GM18499 (cell line): Measurements from ENCODE around the gene ASB10.

Experiments
- ATAC-seq: cut with Tn5 transposase; IDR thresholded peaks from one replicate; pipeline ENCODE4 v1.9.1; 2021; ENCODE audit warnings: moderate number of reproducible peaks; ENCODE audit not compliant: insufficient read depth, unreplicated experiment

Gene ASB10

DNA sequence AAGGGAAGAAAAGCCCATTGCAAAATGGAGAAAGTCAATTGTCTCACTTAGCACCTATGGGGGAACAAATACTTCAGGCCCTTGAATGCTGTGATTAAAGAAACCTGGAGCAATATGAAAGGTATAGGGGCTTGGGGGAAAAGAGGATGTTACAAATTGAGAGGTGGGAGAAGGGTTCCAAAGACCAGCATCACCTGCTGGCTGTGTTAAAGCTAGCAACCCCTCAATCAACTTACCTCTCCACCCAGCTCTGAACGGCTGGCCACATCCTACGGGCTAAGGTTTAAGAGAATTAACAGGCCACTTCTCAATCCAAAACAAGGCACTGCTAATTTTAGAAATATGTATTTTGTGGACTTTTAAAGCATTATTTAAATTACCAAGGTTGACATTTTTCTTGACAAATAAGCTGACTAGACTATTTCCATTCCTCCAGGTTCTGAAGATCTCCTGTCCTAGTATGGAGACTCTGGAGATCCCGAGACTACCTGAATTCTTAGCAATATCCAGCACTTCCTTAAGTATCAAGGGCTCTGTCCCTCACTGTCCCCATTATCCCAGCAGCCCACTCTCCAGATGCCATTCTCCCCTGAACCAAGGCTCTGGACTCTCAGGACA lies 24.2 kb upstream of the ASB10 start:
- ATAC-seq, result no peak

DNA sequence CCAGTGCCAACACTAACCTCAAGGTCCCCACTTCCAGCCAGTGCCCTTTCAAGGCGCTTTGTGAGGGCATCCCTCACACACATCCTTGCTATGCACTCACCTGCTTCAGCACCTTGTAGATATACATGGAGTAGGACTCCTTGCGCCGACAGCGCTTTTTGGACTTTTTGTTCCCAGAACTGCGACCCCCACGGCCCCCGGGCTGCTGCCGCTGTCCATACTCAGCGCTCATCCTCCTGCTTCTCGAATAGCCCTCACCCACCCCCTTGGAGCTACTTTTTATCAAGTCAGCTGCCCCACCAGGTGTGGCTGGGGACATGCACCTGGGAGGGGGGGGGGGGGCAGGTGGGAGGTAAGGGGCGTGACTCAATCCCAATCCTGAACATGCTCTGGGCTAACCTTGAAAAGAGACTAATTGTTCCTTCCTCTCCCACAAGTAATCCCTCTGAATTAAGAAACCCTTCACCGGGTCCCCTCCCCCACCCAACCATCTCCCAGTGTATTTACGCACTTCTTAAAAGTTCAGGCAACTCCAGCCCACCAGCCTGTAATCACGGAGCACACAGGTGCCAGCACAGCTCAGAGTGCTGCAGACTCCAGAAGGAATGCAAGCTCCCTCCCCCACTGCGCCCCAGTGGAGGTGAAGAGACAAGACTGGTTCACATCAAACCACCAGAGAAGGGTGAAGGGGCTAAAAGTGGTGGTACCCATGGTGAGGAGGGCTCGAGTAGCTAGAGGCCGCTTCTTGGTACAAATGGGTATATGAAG lies 23.2 kb upstream of the ASB10 start, which contains the start of gene H2BK1:
H2BK1 (minus strand) TSS at position 402 of the 768 bp plus-strand sequence; CDS start at position 232, 170 bp downstream.
- ATAC-seq, result no peak

DNA sequence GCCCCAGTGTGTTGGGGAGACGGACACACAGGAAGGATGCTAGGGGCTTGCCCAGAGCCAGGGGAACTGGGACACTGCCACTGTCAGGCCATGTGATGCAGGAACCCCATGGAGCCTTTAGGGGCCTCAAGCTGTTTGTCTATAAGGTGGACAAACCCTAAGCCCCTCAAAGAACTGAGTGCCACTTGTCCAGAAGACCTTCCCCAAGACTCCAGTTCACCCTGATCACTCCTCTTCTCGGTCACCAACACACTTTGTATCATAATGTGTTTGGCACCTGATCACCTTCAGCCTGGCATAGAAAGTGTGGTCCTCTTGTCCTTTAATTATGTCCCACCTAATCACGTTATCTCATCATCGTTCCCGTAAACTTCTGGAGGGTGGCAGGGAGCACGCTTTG lies 22.5 kb upstream of the ASB10 start:
- no peak for ATAC-seq

DNA sequence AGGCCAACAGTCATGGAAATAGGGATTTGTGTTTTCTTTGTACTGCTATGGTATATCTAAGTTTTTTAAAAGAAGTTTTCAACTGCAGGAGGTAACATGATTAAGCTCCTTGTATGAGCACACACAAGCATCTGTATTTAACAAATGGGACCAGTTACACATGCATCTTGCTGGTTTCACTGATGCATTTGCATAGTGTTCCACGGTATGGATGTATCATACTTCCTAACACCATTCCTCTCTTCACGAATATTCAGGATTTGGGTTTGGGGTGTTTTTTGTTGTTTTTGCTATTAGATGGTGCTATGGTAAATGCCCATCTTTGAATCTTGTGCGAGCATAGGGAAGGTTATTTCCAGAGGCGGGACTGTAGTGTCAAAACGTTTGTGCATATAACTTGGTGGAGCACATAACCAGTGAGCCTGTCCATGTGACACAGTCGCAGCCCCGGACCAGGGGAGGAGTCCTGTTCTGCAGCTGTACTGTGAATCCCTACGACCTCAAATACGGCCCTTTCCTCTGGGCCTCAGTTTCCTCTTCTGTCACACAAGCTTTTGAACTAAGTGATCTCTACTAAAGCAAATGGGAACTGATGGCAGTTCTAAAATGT lies 21.3 kb upstream of the ASB10 start:
- ATAC-seq, result no peak

DNA sequence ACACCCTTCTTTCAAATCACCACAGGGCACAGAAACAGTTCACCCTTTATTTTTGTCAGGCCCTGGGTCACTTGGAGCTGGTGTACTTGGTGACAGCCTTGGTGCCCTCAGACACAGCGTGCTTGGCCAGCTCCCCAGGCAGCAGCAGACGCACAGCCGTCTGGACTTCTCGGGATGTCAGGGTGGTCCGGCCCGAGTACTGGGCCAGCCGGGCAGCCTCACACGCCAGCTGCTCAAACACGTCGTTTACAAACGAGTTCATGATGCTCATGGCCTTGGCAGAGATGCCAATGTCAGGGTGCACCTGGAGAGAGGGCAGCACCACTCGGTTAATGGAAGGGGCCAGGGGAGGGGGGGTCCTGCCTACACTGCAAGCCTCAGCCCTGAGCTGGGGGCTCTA lies 20.8 kb upstream of the ASB10 start:
- ATAC-seq, result no peak

DNA sequence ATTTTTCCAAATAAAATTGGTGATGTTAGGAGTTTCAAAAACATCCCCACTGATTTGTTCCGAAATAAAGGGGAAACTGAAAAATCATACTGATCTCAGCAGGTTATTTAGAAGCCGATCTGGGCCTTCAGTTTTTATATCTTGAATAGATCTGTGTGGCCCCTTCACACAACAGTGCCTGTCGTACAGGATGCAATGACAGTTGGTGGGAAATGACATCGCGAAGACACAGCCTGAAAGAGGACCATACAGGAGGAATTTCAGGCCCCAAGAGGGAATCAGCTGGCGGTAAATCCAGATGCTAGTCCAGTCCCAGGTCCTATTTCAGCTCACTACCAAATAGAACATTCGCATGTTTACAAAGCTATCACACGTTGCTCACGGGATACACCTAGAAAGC lies 20.3 kb upstream of the ASB10 start:
- no peak for ATAC-seq

DNA sequence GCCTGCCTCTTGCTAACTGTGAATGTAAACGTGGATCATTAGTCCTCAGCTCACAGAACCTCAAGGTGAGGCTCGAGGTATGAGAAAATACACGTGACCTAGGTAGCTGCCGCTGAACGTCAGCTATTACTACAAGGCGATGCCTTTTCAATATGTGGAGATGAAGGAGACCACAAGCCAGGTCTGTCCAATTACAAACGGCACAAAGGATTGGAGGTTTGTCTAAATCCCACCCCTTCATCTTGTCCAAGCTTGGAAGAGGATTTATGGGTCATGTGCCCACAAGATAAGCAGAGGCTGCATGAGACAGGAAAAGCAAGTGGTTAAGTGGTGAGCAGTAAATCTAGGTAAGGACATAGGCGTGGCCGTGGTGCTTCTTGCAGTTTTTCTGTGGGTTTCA lies 19.9 kb upstream of the ASB10 start:
- ATAC-seq, result no peak

DNA sequence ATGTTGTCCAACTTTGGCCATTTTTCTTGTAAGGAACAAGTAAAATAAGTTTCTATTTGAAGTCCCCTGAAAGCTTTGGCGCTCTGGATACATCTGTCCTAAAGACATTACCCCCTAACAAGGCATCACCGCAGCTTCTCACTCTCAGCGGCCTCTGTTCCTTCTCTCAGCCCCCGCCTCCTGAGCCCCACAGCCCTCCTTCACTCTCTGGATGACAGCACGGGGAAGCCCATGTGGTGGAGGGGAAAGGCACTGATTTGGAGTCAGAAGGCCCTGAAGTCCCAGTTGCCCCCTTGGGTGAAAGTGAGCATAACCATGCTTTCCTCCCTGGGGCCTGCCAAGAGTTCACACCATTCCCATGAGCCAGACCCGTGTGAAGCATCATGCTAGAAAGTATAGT lies 18.7 kb upstream of the ASB10 start:
- no peak for ATAC-seq

DNA sequence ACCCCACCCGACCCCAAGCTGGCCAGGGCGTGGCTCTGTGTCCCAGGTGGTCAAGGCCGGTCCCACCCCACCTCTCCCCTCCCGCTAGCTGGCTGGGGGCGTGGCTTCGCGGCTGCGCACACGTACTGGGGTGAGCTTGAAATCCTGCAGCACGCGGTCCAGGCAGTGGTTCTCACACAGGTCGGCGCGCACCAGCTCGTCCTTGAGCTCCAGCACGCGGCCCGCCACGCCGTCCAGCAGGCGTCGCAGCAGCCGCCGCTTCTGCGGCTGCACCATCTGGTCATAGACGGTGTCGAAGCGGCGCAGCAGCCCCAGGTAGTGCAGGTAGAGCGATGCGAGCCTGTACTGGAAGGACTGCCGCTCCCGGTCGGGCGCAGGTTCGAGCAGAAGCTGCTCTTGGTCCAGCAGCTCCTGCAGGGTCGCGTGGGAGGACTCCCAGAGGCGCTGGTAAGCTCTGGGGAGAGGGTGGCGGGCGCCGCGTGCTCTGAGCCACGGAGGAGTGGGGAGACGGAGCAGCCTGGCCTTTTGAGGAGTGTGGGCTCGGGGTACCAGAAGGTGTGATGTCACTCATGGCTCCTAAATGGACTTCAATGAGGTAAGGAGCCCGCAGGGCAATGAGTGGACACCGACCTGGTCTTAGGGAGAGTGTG lies 17.5 kb upstream of the ASB10 start:
- no peak for ATAC-seq

DNA sequence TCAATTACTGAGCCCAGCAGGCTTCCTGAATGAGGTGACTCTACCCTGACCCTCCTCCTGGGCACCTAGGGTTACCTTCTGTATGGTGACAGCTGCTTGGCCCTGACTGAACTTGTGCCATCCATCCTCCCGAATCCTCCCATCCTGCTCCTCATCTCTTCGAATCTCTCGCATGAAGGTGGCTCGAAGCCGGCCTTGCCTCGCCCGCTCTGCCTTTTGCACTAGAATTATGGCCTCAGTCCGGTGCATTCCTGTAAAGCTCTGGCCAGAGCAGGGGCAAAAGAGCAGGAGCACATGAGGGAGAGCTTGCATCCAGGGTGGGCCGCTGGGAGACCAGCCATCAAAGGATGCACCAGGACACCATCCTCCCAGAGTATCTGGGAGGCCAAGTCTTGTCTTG lies 15.8 kb upstream of the ASB10 start:
- ATAC-seq, result no peak

DNA sequence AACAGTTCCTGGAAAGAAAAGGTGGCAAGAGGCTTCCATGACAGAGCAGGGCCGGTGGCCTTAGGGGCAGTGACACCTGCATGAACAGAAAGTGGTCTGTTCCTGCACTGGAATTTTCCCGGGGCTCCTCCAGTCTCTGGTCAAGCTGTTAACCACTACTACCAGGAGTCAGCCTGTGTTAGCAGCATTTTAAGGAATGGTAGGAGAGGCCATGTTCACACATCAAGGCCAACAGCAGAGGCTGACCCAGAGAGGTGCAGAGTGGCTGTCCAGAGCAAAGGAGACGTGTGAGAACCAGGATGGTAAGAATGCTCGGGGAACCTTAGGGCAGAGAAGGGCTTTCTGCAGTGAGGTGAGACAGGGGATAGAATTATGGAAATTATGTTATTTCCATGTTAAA lies 14.7 kb upstream of the ASB10 start:
- no peak for ATAC-seq

DNA sequence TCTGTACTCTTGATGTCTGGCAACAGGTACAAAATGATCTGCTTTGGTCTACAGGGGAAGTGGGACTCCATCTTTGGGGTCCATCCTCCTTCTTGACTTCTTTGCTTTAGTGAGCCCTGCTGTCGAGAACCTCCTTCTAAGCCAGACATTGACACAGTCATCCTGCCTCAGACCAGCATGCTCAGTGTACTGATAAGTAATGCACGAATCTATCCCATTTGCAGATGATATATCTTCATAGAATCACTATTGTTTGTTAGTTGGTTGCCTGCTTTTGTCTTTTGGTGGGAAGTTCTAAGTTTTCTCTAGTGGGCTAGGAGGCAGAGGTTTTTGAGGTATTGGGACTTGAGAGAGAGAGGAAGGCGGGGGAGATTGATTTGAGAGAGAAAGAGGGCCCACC lies 14.3 kb upstream of the ASB10 start:
- ATAC-seq, result no peak

DNA sequence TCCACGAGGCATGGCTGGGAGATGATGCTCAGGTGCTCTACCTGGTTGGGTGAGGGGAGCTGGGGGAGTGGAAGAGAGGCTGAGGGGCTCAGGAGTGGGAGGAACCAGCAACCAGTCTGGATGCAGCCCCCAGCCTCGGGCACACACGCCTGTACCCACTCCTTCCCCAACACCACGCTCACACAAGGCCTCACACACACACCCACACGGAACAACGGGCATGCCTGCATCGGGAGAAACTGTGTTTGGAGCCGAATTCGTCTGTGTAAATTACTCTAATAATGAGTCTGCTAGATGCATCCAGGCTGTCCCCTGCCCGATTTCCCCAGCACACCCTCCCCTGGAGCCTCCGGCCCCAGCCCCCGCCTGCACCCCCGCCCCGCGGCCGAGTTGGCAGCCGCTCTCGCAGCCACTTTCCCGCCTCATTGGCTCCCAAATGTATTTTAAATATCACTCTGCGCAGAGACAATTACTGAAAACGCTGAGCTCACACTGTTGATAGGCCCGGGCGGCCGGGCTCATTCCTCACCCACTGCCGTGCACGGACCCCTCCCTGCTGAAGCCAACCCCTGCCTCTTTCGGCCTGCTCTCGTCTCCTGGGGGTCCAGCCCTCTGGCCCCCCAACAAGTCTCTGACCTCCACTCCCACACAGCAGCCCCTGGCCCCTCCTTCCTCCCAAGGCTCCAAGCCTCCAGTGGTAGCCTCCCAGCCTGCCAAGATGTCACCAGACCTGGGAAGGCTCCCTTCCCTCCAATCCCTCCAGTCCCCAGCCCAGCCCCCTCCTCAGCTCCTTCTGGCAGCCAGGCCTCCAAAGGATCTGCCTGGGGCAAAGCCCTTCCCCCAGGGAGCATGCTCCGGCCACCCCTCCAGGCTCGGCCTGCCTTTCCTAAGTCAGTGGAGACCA lies 12.1 kb upstream of the ASB10 start:
- no peak for ATAC-seq

DNA sequence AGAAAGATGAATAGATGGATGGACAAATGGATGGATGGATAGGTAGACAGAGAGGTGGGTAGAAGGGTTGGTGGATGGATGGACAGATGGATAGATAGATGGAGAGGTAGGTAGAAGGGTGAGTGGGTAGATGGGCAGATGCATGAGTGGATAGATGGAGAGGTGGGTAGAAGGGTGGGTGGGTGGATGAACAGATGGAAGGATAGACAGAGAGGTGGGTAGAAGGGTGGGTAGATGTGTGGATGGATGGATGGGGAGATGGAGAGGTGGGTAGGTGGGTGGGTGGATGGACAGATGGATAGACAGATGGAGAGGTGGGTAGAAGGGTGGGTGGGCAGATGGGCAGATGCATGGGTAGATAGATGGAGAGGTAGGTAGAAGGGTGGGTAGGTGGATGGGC lies 10.9 kb upstream of the ASB10 start:
- no peak for ATAC-seq

DNA sequence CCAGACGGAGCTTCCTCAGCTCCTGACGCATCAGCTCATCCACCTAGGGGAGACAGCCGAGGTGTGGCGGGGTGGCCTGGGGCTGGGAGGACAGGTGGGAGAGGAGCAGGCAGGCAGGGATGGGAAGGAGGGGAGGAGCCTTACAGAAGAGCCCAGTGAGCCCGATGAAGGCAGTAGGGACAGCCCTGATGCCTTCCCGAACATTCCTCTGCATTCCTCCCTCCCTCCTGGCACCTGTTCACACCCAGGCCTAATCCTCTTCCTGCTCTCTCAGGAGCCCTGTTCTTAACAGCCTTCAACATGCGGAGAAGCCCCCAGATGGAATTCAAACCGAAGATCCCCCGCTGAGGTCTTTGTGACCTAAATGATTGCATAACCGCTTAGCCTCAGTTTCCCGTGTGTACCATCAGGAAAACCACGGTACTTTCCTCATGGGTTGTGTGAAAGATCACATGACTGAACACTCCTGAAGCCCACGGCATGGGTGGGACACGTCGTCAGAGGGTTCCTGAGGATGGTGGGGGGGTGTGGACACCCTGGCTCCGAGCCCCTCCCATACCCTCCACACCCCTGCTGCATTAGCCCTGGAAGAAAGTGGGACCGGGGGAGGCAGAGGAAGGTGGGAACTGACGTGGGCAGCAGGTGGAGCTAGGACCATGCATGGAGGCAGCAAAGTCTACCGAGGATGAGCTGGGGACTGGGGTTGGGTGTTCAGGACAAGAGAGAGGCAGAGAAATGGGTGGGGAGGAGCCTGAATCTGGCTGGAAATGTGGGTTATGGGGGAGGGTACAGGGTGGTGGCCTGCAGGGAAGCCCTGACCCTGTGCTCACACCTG lies 8.8 kb upstream of the ASB10 start:
- no peak for ATAC-seq

DNA sequence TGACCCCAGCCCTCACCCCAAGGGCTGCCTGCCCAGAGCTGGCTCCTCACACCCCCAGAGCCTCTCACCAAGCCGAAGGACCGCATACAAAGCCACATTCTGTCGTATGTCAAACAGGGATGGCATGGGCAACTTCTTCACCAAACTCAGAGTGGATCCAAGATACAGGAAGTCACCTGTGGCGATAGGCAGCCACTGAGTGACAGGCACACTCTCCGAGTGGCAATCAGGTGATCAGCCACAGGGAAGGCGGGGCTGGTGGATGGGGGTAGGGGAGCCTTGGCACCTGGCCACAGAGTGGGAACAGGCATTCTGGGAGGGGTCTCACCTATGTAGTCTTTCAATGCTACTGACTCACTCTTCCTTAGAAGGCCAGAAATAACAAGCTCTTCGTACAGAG lies 7.1 kb upstream of the ASB10 start:
- no peak for ATAC-seq

DNA sequence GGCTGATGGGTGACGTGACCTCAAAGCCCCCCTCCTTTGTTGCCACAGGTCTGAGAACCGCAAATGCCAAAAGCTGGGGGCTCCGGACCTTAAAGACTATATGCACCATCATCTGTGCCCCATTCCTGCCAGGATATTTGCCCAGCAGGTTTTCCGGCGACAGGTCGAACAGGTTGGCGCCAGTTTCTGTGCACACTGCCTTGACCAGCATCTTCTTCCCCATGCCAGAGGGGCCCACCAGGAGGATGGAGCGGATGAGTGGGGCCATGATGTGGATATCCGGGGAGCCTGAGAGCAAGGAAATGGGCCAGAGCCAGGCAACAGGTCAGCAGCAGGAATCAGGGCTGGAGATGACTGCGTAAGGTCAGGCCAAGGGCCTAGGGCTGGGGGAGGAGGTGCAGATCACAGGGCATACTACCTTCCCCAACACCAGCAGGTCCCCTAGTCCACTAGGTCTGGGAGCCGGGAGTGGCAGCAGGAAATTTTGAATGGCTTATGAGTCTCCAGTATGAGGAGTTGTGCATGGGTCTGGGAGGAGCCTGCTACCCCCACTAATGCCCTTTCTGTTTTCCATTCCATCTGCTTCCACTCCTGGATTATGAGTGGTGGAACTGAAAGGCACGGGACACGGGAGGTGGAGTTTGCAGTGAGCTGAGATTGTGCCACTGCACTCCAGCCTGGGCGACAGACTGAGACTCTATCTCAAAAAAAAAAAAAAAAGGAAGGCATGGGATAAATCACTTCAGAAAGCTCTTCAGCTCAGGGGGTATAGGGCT lies 6.3 kb upstream of the ASB10 start:
- ATAC-seq, result no peak

DNA sequence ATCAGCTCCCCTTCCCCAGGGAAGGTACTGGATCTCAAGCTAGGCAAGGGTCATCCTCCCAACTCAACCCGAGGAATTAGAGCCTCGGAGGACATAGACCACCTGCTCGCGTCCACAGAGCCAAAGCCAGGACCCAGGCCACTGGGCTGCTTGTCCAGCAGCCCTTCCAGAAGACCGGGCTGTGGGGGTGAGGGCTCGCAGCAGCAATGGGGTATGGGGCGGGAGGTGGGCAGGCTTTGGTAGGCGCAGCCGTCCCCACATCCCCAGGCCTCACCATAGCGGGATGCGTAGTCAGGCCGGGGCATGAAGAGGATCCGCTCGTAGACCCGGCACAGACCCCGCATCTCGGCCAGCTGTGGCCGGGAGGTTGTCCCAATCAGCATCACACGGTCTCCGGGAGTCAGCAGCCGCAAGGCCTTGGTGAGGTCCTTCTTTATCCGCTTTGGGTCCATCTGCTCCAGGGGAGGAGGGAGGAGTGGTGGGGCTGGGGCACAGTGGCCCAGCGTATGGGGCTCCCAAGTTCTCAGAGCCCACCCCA lies 5.0 kb upstream of the ASB10 start:
- no peak for ATAC-seq
